Osteoblast (primary cell): ENCODE data around the gene CFAP251. TPM values are rescaled to one million over a fixed set of nuclear protein-coding genes. Genes with fewer than 3 reads are reported as not detected.
"Not testable (repeated sequence)": the region's sequence is repeated elsewhere in the genome, so short reads cannot be mapped to it uniquely, and the experiment has no call there.

Experiments used
- DNase-seq: peaks from one replicate; pipeline ENCODE4 v3.0.0; 2011; ENCODE audit warnings: low spot score, mixed read lengths; ENCODE audit not compliant: insufficient read length; ENCODE audit errors: missing footprints
- H2AFZ ChIP-seq: 2 replicates; pipeline ENCODE4 v1.6.0; 2011; ENCODE audit warnings: mild to moderate bottlenecking, low read length
- H3K27ac ChIP-seq: 2 replicates; pipeline ENCODE4 v1.5.1; 2011; ENCODE audit warnings: mild to moderate bottlenecking, low read depth, low read length, moderate library complexity
- H3K27me3 ChIP-seq: 2 replicates; pipeline ENCODE4 v1.6.0; 2012; ENCODE audit warnings: mild to moderate bottlenecking, control low read depth, inconsistent platforms, low read length, moderate library complexity; ENCODE audit not compliant: insufficient read depth
- H3K36me3 ChIP-seq: 2 replicates; pipeline ENCODE4 v1.5.1; 2011; ENCODE audit warnings: mild to moderate bottlenecking, low read length, control low read depth, moderate library complexity; ENCODE audit not compliant: insufficient read depth
- H3K4me1 ChIP-seq: 2 replicates; pipeline ENCODE4 v1.5.1; 2011; ENCODE audit warnings: mild to moderate bottlenecking, low read length, control low read depth, moderate library complexity; ENCODE audit not compliant: insufficient read depth
- H3K4me2 ChIP-seq: 2 replicates; pipeline ENCODE4 v1.6.0; 2011; ENCODE audit warnings: mild to moderate bottlenecking, low read length; ENCODE audit not compliant: insufficient read depth
- H3K4me3 ChIP-seq: fragments of 200-600 bp; sonication (generic); 3 replicates; pipeline ENCODE4 v1.5.1; 2012; ENCODE audit warnings: mild to moderate bottlenecking, low read length, inconsistent platforms; ENCODE audit not compliant: insufficient read depth
- H3K79me2 ChIP-seq: 2 replicates; pipeline ENCODE4 v1.6.0; 2012; ENCODE audit warnings: mild to moderate bottlenecking, low read length, control low read depth, inconsistent platforms; ENCODE audit not compliant: insufficient read depth
- H3K9me3 ChIP-seq: 2 replicates; pipeline ENCODE4 v1.5.1; 2011; ENCODE audit warnings: low read depth, low read length, control low read depth
- H4K20me1 ChIP-seq: 2 replicates; pipeline ENCODE4 v1.6.0; 2012; ENCODE audit warnings: mild to moderate bottlenecking, low read length, control low read depth; ENCODE audit not compliant: insufficient read depth
- CTCF ChIP-seq: IDR thresholded peaks from 2 replicates; pipeline ENCODE4 v1.5.1; 2011; ENCODE audit warnings: mild to moderate bottlenecking, low read depth, low read length, moderate library complexity; ENCODE audit errors: extremely low read depth
- total RNA-seq: library from RNA; depleted of rRNA; stranded (reverse); fragments of >200 nt; gene quantifications from 2 replicates; pipeline ENCODE4 v1.2.3, GENCODE V29; 2012

CFAP251 gene
- total RNA-seq, 1 donor: 4.3 TPM

- H3K4me1 ChIP-seq: no peaks in the 10 kb centered on the region
- H3K27me3 ChIP-seq: no peaks in the 10 kb centered on the region
- no peaks in the 10 kb centered on the region for H3K9me3 ChIP-seq
- no peak overlapping the region for H3K4me2 ChIP-seq
- no peaks in the 10 kb centered on the region for H3K36me3 ChIP-seq
- H3K4me3 ChIP-seq: no peak overlapping the region
- no peaks in the 10 kb centered on the region for H3K79me2 ChIP-seq
- TF ChIP-seq CTCF: no peak
- DNase-seq: no peak
- H2AFZ ChIP-seq: no peak overlapping the region
- H3K27ac ChIP-seq: no peak overlapping the region
- H4K20me1 ChIP-seq: no peaks in the 10 kb centered on the region
These were observed 64.6 kb downstream of the CFAP251 start for GRCh38 chr12:121982950-121983349.

GRCh38 chr12:121983536-121984210, 65.3 kb downstream of the CFAP251 start:
- Histone ChIP-seq H2AFZ (no peak overlapping the region), H3K27ac (no peak overlapping the region), H3K4me3 (no peak overlapping the region), H3K4me2 (no peak overlapping the region), H3K36me3 (no peaks in the 10 kb centered on the region), H4K20me1 (no peaks in the 10 kb centered on the region), H3K4me1 (no peaks in the 10 kb centered on the region), H3K27me3 (no peaks in the 10 kb centered on the region), H3K9me3 (no peaks in the 10 kb centered on the region), H3K79me2 (no peaks in the 10 kb centered on the region)
- TF ChIP-seq CTCF: no peak
- DNase-seq: no peak

- Histone ChIP-seq H4K20me1 (no peaks in the 10 kb centered on the region), H2AFZ (no peak overlapping the region), H3K4me3 (no peak overlapping the region), H3K27ac (no peak overlapping the region), H3K4me1 (peaks cover 10% of the 10 kb centered on the region), H3K79me2 (no peaks in the 10 kb centered on the region), H3K27me3 (no peaks in the 10 kb centered on the region), H3K36me3 (no peaks in the 10 kb centered on the region), H3K9me3 (no peaks in the 10 kb centered on the region), H3K4me2 (no peak overlapping the region)
- no peak for TF ChIP-seq CTCF
- no peak for DNase-seq
These were observed 68.3 kb downstream of the CFAP251 start for GRCh38 chr12:121986489-121987245.

- H3K4me2 ChIP-seq, H3K4me3 ChIP-seq, H3K9me3 ChIP-seq, DNase-seq, H2AFZ ChIP-seq, H3K36me3 ChIP-seq, H4K20me1 ChIP-seq, H3K27ac ChIP-seq, H3K27me3 ChIP-seq, H3K79me2 ChIP-seq: not testable (repeated sequence)
- H3K4me1 ChIP-seq: peaks cover 17% of the 10 kb centered on the region
These were observed 70.1 kb downstream of the CFAP251 start for GRCh38 chr12:121988519-121988918.
